Spleen (tissue), 11 donors: ENCODE results near the gene HOXB5. TPM values are rescaled to one million over a fixed set of nuclear protein-coding genes. Genes with fewer than 3 reads are reported as not detected.

Experiments used
- DNase-seq: peaks from one replicate; pipeline ENCODE4 v3.0.0-alpha.2; 2020
- H3K27ac ChIP-seq, 8 donors: fragments of 200-600 bp; sonication (generic) in 7 of 8; 1 replicate in 4 of 8; 2 replicates in 4 of 8; pipeline versions ENCODE4 v1.5.0 to v1.8.0; 2016 to 2021; ENCODE audit warnings: inconsistent platforms in 4 of 8, mild to moderate bottlenecking in 4 of 8, moderate library complexity in 1 of 8
- H3K27me3 ChIP-seq, 7 donors: fragments of 200-600 bp; sonication (generic) in 6 of 7; replicated peaks in 1 of 7; 1 replicate in 4 of 7; 2 replicates in 3 of 7; pipeline versions ENCODE4 v1.5.0 to v1.8.0; 2016 to 2021; ENCODE audit warnings: inconsistent platforms in 3 of 7, mild to moderate bottlenecking in 1 of 7
- H3K36me3 ChIP-seq, 6 donors: fragments of 200-600 bp; sonication (generic) in 5 of 6; 1 replicate in 4 of 6; 2 replicates in 2 of 6; pipeline versions ENCODE4 v1.5.0 to v1.8.0; 2016 to 2021; ENCODE audit warnings: inconsistent platforms in 2 of 6
- H3K4me1 ChIP-seq, 6 donors: fragments of 200-600 bp; sonication (generic) in 5 of 6; 1 replicate in 3 of 6; 2 replicates in 3 of 6; pipeline versions ENCODE4 v1.5.0 to v1.8.0; 2016 to 2021; ENCODE audit warnings: inconsistent platforms in 3 of 6
- H3K4me3 ChIP-seq, 8 donors: fragments of 200-600 bp; sonication (generic) in 7 of 8; 1 replicate in 4 of 8; 2 replicates in 4 of 8; pipeline versions ENCODE4 v1.5.0 to v1.8.0; 2016 to 2021; ENCODE audit warnings: inconsistent platforms in 4 of 8, mild to moderate bottlenecking in 4 of 8, moderate library complexity in 2 of 8
- H3K9me3 ChIP-seq, 8 donors: fragments of 200-600 bp; sonication (generic) in 7 of 8; 1 replicate in 4 of 8; 2 replicates in 4 of 8; pipeline versions ENCODE4 v1.5.0 to v1.8.0; 2016 to 2021; ENCODE audit warnings: inconsistent platforms in 4 of 8
- POLR2A ChIP-seq, 3 donors: fragments of 450-650 bp; IDR thresholded peaks; one replicate each; pipeline ENCODE4 v1.5.1; 2017; ENCODE audit warnings: antibody characterized with exemption in 3 of 3, mild to moderate bottlenecking in 1 of 3
- POLR2AphosphoS5 ChIP-seq, 3 donors: sonication (generic); formaldehyde crosslinking; IDR thresholded peaks; one replicate each; pipeline ENCODE4 v1.5.1; 2017; ENCODE audit warnings: antibody characterized with exemption in 3 of 3
- WGBS, 5 donors: extraction: QIAGEN DNeasy Blood & Tissue Kit in 3 of 5; methylation state at CpG; one replicate each; pipeline versions ENCODE4 v1.1.5 to v1.1.7; 2013 to 2018; 5-methylcytosine and 5-hydroxymethylcytosine counted together
- intact Hi-C: fragments of 100-400 bp; cut with DNase I; formaldehyde crosslinking; loops from one replicate; pipeline ENCODE4 v1.15.0; 2023; ENCODE audit warnings: low total_unique reads
- polyA plus RNA-seq, 3 donors: library from polyadenylated mRNA; stranded (reverse); fragments of 200-250 nt; gene quantifications; one replicate each; pipeline ENCODE4 v1.2.1, GENCODE V29; 2013
- total RNA-seq, 7 donors: library from RNA; depleted of rRNA in 3 of 7; stranded (reverse); fragments of >200 nt in 3 of 7; fragmentation: NEBNext Ultra II Directional in 4 of 7; extraction: Animal tissue kit (Norgen Biotek cat#: 25700) in 4 of 7; gene quantifications; one replicate each; pipeline versions ENCODE4 v1.1.0 to v1.2.1, GENCODE V29; 2016 to 2021
- TF ChIP-seq, protein P1 (sequence below), 11 experiments: fragments of 200-600 bp in 7 of 11; fragments of 450-650 bp in 4 of 11; sonication (generic) in 4 of 11; IDR thresholded peaks in 8 of 11; conservative IDR thresholded peaks in 3 of 11; 1 replicate in 7 of 11; 2 replicates in 4 of 11; pipeline versions ENCODE4 v1.4.0 to v1.8.0; 2016 to 2021; ENCODE audit warnings: antibody characterized with exemption in 11 of 11, inconsistent platforms in 4 of 11, mild to moderate bottlenecking in 1 of 11
- donor health status: healthy with polysubstance abuse.
- donor health status: DM: no; HTN: no; CAD: no; lungs with moderate emphysema.
- donor health status: DM: no; HTN: no; CAD: no.
- donor health status: Bipolar disorder and iron deficiency.
- donor health status: healthy.
- donor health status: DM: no; HTN: no; CAD: no.
- donor health status: DM: yes; HTN: yes; CAD: no.

HOXB5 gene
- total and polyA plus RNA-seq, 10 donors = 0.43 to 2.6 (median 1.1) TPM

GRCh38 chr17:48576479-48577309, 16.9 kb downstream of the HOXB5 start:
- intact Hi-C loops = no loop called here
- peaks cover 0 to 68% (median 50%) of the 10 kb centered on the region in 7 donors for H3K27me3 ChIP-seq
- H3K36me3 ChIP-seq = no peaks in the 10 kb centered on the region
- peak in 1 of 3 donors; percentile 43 for TF ChIP-seq POLR2AphosphoS5 (IDR thresholded peaks at IDR 0.05)
- TF ChIP-seq, protein P1, sequence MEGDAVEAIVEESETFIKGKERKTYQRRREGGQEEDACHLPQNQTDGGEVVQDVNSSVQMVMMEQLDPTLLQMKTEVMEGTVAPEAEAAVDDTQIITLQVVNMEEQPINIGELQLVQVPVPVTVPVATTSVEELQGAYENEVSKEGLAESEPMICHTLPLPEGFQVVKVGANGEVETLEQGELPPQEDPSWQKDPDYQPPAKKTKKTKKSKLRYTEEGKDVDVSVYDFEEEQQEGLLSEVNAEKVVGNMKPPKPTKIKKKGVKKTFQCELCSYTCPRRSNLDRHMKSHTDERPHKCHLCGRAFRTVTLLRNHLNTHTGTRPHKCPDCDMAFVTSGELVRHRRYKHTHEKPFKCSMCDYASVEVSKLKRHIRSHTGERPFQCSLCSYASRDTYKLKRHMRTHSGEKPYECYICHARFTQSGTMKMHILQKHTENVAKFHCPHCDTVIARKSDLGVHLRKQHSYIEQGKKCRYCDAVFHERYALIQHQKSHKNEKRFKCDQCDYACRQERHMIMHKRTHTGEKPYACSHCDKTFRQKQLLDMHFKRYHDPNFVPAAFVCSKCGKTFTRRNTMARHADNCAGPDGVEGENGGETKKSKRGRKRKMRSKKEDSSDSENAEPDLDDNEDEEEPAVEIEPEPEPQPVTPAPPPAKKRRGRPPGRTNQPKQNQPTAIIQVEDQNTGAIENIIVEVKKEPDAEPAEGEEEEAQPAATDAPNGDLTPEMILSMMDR (IDR thresholded peaks at IDR 0.05 in 8 of 11, conservative IDR thresholded peaks at IDR 0.05 in 3 of 11) = no peak
- no peaks in the 10 kb centered on the region for H3K9me3 ChIP-seq
- peaks cover 5 to 73% (median 44%) of the 10 kb centered on the region in 6 donors for H3K4me1 ChIP-seq
- peak overlapping the region; percentile 23 to 89 (median 81) for H3K27ac ChIP-seq
- H3K4me3 ChIP-seq = peak overlapping the region in 6 of 8 donors; percentile 15 to 85 (median 61)
- DNase-seq = no peak
- 21 to 37% (median 29%) methylated on average over 21 to 43 of the region's 43 CpGs for WGBS, 5 donors

GRCh38 chr17:48575673-48576478, 17.7 kb downstream of the HOXB5 start:
- Histone ChIP-seq H3K36me3 (no peaks in the 10 kb centered on the region), H3K27ac (peak overlapping the region; percentile 23 to 89 (median 81)), H3K4me1 (peaks cover 5 to 65% (median 40%) of the 10 kb centered on the region in 6 donors), H3K27me3 (peaks cover 0 to 61% (median 41%) of the 10 kb centered on the region in 7 donors), H3K9me3 (no peaks in the 10 kb centered on the region), H3K4me3 (peak overlapping the region in 3 of 8 donors; percentile 55 to 85 (median 70))
- TF ChIP-seq POLR2AphosphoS5 (IDR thresholded peaks at IDR 0.05) = peak in 2 of 3 donors; percentile 9 to 34
- TF ChIP-seq, protein P1 (IDR thresholded peaks at IDR 0.05 in 8 of 11, conservative IDR thresholded peaks at IDR 0.05 in 3 of 11) = no peak
- intact Hi-C loops = no loop called here
- WGBS, 5 donors = 48 to 65% (median 61%) methylated on average over 22 of the region's 22 CpGs
- no peak for DNase-seq

DNA sequence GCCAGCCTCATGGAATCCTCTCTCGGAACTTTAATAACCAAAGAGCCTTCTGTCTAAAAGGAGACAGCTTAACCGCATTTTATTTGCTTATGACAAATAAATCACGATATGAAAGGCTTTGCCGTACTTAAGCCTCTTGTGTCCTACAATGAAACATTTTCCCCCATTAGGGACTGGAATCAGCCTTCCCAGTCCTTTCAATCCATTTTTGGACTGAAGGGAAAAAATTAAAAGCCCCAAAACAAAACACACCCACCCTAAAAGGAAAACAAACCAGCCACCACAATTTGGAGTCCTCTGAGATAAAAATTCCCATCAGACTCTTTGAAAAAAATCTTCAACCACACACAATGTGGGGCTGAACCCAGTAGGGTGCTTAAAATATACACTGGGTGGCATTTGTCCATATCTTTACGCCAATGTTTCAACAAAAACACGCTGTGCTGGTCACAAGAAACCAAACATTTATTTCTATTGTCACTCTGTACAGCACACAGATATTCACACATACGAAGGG, 18.5 kb downstream of the HOXB5 start:
- peaks cover 5 to 58% (median 40%) of the 10 kb centered on the region in 6 donors for H3K4me1 ChIP-seq
- H3K4me3 ChIP-seq = peak overlapping the region in 1 of 8 donors; percentile 85
- 66 to 84% (median 74%) methylated on average over 7 of the region's 7 CpGs for WGBS, 5 donors
- no peak for TF ChIP-seq POLR2A (IDR thresholded peaks at IDR 0.05)
- H3K27me3 ChIP-seq = peaks cover 0 to 61% (median 34%) of the 10 kb centered on the region in 7 donors
- H3K27ac ChIP-seq = peak overlapping the region in 7 of 8 donors; percentile 58 to 89 (median 83)
- no peak for DNase-seq
- no peaks in the 10 kb centered on the region for H3K36me3 ChIP-seq
- H3K9me3 ChIP-seq = no peaks in the 10 kb centered on the region
- intact Hi-C loops = no loop called here

DNA sequence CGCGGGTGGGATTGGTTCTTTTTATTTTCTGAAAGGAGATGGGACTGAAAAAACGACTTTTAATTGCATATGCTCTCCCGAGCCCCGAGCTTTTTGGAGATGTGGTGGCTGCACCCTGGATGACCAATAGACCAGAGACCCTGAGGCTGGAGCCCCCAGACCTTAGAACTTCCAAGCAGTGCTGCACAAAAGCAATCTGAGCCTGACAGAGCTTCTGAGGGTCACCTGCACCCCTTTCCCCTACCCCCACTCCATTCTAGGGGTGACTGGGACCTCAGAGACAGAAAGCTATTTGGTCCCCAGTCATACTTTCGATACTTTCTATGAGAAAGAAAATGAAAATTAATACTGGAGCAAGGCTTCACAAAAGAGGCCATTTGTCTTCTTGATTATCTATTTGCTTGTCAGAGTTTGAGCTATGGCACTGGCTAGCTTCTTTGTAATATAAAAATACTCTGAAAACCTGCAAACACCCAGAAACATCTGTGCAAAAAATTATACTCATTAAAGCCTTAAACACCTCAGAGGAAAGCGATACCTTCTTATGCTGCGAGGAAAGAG, 19.0 kb downstream of the HOXB5 start:
- Histone ChIP-seq H3K9me3 (no peaks in the 10 kb centered on the region), H3K4me3 (peak overlapping the region in 2 of 8 donors; percentile 7 to 8), H3K36me3 (no peaks in the 10 kb centered on the region), H3K27me3 (peaks cover 0 to 61% (median 28%) of the 10 kb centered on the region in 7 donors), H3K27ac (peak overlapping the region in 7 of 8 donors; percentile 58 to 89 (median 83)), H3K4me1 (peaks cover 5 to 53% (median 35%) of the 10 kb centered on the region in 6 donors)
- DNase-seq = no peak
- 70 to 83% (median 78%) methylated on average over 8 of the region's 8 CpGs for WGBS, 5 donors
- TF ChIP-seq, protein P1 (IDR thresholded peaks at IDR 0.05 in 8 of 11, conservative IDR thresholded peaks at IDR 0.05 in 3 of 11) = no peak
- TF ChIP-seq POLR2AphosphoS5 (IDR thresholded peaks at IDR 0.05) = no peak
- no peak for TF ChIP-seq POLR2A (IDR thresholded peaks at IDR 0.05)
- intact Hi-C loops = no loop called here
